RWPE2 (cell line): Measurements from ENCODE around the gene EPS15.

Experiments used
- ATAC-seq: fragments of 200-7000 bp; cut with Tn5 transposase; 3 replicates; pipeline ENCODE4 v1.9.1; 2021; ENCODE audit warnings: low read depth
- DNase-seq: peaks from one replicate; pipeline ENCODE4 v3.0.0-alpha.2; 2020; ENCODE audit warnings: low spot score
- H3K27ac ChIP-seq: fragments of 450-650 bp; 2 replicates; pipeline ENCODE4 v1.5.1; 2017; ENCODE audit warnings: mild to moderate bottlenecking; ENCODE audit not compliant: poor library complexity, severe bottlenecking
- H3K27me3 ChIP-seq: fragments of 250-450 bp; sonication (Bioruptor Pico); 2 replicates; pipeline ENCODE4 v1.5.1; 2021; ENCODE audit warnings: mild to moderate bottlenecking, moderate library complexity; ENCODE audit not compliant: insufficient read depth, poor library complexity, severe bottlenecking
- H3K36me3 ChIP-seq: fragments of 250-450 bp; sonication (Bioruptor Pico); 2 replicates; pipeline ENCODE4 v1.5.1; 2020; ENCODE audit warnings: low read depth, mild to moderate bottlenecking, moderate library complexity
- H3K4me1 ChIP-seq: fragments of 250-450 bp; sonication (Bioruptor Pico); 2 replicates; pipeline ENCODE4 v1.5.1; 2021; ENCODE audit warnings: mild to moderate bottlenecking, moderate library complexity; ENCODE audit not compliant: insufficient read depth, poor library complexity, severe bottlenecking
- H3K4me3 ChIP-seq: fragments of 250-450 bp; sonication (Bioruptor Pico); 2 replicates; pipeline ENCODE4 v1.5.1; 2021; ENCODE audit warnings: mild to moderate bottlenecking, moderate library complexity; ENCODE audit not compliant: severe bottlenecking
- H3K9me3 ChIP-seq: fragments of 250-450 bp; sonication (Bioruptor Pico); 2 replicates; pipeline ENCODE4 v1.5.1; 2021; ENCODE audit warnings: mild to moderate bottlenecking, moderate library complexity; ENCODE audit not compliant: severe bottlenecking
- CTCF ChIP-seq: fragments of 450-650 bp; IDR thresholded peaks from one replicate; pipeline ENCODE4 v1.5.1; 2017; ENCODE audit warnings: mild to moderate bottlenecking, moderate library complexity; ENCODE audit not compliant: poor library complexity, severe bottlenecking

The EPS15 gene

GRCh38 chr1:51519048-51519864, at the start of gene EPS15:
Gene EPS15, minus strand, starts transcription at chr1:51519266. Its CDS starts 35 bp downstream, at chr1:51519231.
- ATAC-seq (peak; percentile 78), DNase-seq (peak; percentile 90)
- H3K4me3 ChIP-seq, result peak within 1 kb of the TSS; percentile 100
- no peaks in the 10 kb centered on the region for H3K27me3 ChIP-seq
- no peaks in the 10 kb centered on the region for H3K36me3 ChIP-seq
- peaks cover 24% of the 10 kb centered on the region for H3K4me1 ChIP-seq
- peak; percentile 10 for TF ChIP-seq CTCF
- H3K27ac ChIP-seq, result peak within 1 kb of the TSS; percentile 78
- H3K9me3 ChIP-seq, result no peaks in the 10 kb centered on the region

GRCh38 chr1:51568231-51568935, 49.3 kb upstream of the EPS15 start:
- H3K27ac ChIP-seq, result peak overlapping the region; percentile 95
- no peaks in the 10 kb centered on the region for H3K27me3 ChIP-seq
- no peak for ATAC-seq
- no peak overlapping the region for H3K4me3 ChIP-seq
- no peak for DNase-seq
- no peak for TF ChIP-seq CTCF
- H3K36me3 ChIP-seq, result no peaks in the 10 kb centered on the region
- no peaks in the 10 kb centered on the region for H3K9me3 ChIP-seq
- H3K4me1 ChIP-seq, result peaks cover 49% of the 10 kb centered on the region

- H3K27ac ChIP-seq, result peak overlapping the region; percentile 95
- H3K4me1 ChIP-seq, result peaks cover 49% of the 10 kb centered on the region
- no peaks in the 10 kb centered on the region for H3K36me3 ChIP-seq
- DNase-seq, result no peak
- no peak overlapping the region for H3K4me3 ChIP-seq
- H3K9me3 ChIP-seq, result no peaks in the 10 kb centered on the region
- no peak for TF ChIP-seq CTCF
- peak; percentile 53 for ATAC-seq
- no peaks in the 10 kb centered on the region for H3K27me3 ChIP-seq
Observed at GRCh38 chr1:51567653-51568052, 48.6 kb upstream of the EPS15 start.

- DNase-seq (no peak), ATAC-seq (no peak)
- peaks cover 49% of the 10 kb centered on the region for H3K4me1 ChIP-seq
- no peaks in the 10 kb centered on the region for H3K27me3 ChIP-seq
- H3K36me3 ChIP-seq, result no peaks in the 10 kb centered on the region
- H3K27ac ChIP-seq, result no peak overlapping the region
- H3K4me3 ChIP-seq, result no peak overlapping the region
- no peaks in the 10 kb centered on the region for H3K9me3 ChIP-seq
- TF ChIP-seq CTCF, result no peak
Observed at GRCh38 chr1:51566260-51566659, 47.2 kb upstream of the EPS15 start.
